Activated naive CD8-positive, alpha-beta T cell treated with anti-CD3 and anti-CD28 coated beads for 36 hours (primary cell): ENCODE measurements around the gene ABCC1. TPM values are rescaled to one million over a fixed set of nuclear protein-coding genes. Genes with fewer than 3 reads are reported as not detected.

ENCODE experiments used
- DNase-seq: peaks from one replicate; pipeline ENCODE4 v3.0.0; 2021
- H3K27ac Mint-ChIP-seq: one replicate; pipeline ENCODE4 v1.8.0; 2022; ENCODE audit warnings: mild to moderate bottlenecking, moderate library complexity, mixed read lengths
- H3K27me3 Mint-ChIP-seq: one replicate; pipeline ENCODE4 v1.8.0; 2022; ENCODE audit warnings: mild to moderate bottlenecking, mixed read lengths
- H3K36me3 Mint-ChIP-seq: one replicate; pipeline ENCODE4 v1.8.0; 2021; ENCODE audit warnings: mild to moderate bottlenecking, mixed read lengths
- H3K4me1 Mint-ChIP-seq: one replicate; pipeline ENCODE4 v1.8.0; 2021; ENCODE audit warnings: mixed read lengths
- H3K4me3 Mint-ChIP-seq: one replicate; pipeline ENCODE4 v1.8.0; 2022; ENCODE audit warnings: mild to moderate bottlenecking, moderate library complexity, mixed read lengths
- H3K9me3 Mint-ChIP-seq: one replicate; pipeline ENCODE4 v1.8.0; 2022; ENCODE audit warnings: mixed read lengths
- total RNA-seq, 2 experiments: library from RNA; stranded (reverse); gene quantifications; one replicate each; pipeline ENCODE4 v1.2.3, GENCODE V29; 2021

Gene ABCC1
- total RNA-seq, 2 experiments from 2014 or later: 57.0 to 61.9 TPM

- Mint-ChIP-seq H3K27ac (no peak overlapping the region), H3K4me1 (no peaks in the 10 kb centered on the region), H3K36me3 (peaks cover 25% of the 10 kb centered on the region), H3K27me3 (no peaks in the 10 kb centered on the region), H3K9me3 (no peaks in the 10 kb centered on the region), H3K4me3 (no peak overlapping the region)
- no peak for DNase-seq
These were observed 181.8 kb downstream of the ABCC1 start for GRCh38 chr16:16131204-16131603.

- no peak overlapping the region for H3K27ac Mint-ChIP-seq
- no peaks in the 10 kb centered on the region for H3K4me1 Mint-ChIP-seq
- H3K9me3 Mint-ChIP-seq: no peaks in the 10 kb centered on the region
- peaks cover 25% of the 10 kb centered on the region for H3K36me3 Mint-ChIP-seq
- no peak overlapping the region for H3K4me3 Mint-ChIP-seq
- H3K27me3 Mint-ChIP-seq: no peaks in the 10 kb centered on the region
- no peak for DNase-seq
These were observed 182.2 kb downstream of the ABCC1 start for GRCh38 chr16:16131659-16132058.

GRCh38 chr16:16133943-16134604, 184.7 kb downstream of the ABCC1 start:
- H3K4me3 Mint-ChIP-seq: no peak overlapping the region
- no peaks in the 10 kb centered on the region for H3K4me1 Mint-ChIP-seq
- H3K27ac Mint-ChIP-seq: no peak overlapping the region
- H3K27me3 Mint-ChIP-seq: no peaks in the 10 kb centered on the region
- no peaks in the 10 kb centered on the region for H3K9me3 Mint-ChIP-seq
- peaks cover 22% of the 10 kb centered on the region for H3K36me3 Mint-ChIP-seq
- DNase-seq: no peak

GRCh38 chr16:16136588-16136987, 187.2 kb downstream of the ABCC1 start:
- DNase-seq: no peak
- no peak overlapping the region for H3K4me3 Mint-ChIP-seq
- no peaks in the 10 kb centered on the region for H3K9me3 Mint-ChIP-seq
- peaks cover 24% of the 10 kb centered on the region for H3K36me3 Mint-ChIP-seq
- no peaks in the 10 kb centered on the region for H3K4me1 Mint-ChIP-seq
- H3K27ac Mint-ChIP-seq: no peak overlapping the region
- no peaks in the 10 kb centered on the region for H3K27me3 Mint-ChIP-seq

- Mint-ChIP-seq H3K4me3 (no peak overlapping the region), H3K36me3 (peaks cover 22% of the 10 kb centered on the region), H3K9me3 (no peaks in the 10 kb centered on the region), H3K4me1 (no peaks in the 10 kb centered on the region), H3K27me3 (no peaks in the 10 kb centered on the region), H3K27ac (no peak overlapping the region)
- DNase-seq: no peak
These were observed 187.7 kb downstream of the ABCC1 start for GRCh38 chr16:16137110-16137509.

- no peak for DNase-seq
These were observed 188.7 kb downstream of the ABCC1 start for GRCh38 chr16:16138034-16138635.

GRCh38 chr16:16139061-16139460, 189.6 kb downstream of the ABCC1 start:
- no peak overlapping the region for H3K4me3 Mint-ChIP-seq
- no peaks in the 10 kb centered on the region for H3K9me3 Mint-ChIP-seq
- peaks cover under 1% of the 10 kb centered on the region for H3K4me1 Mint-ChIP-seq
- H3K27ac Mint-ChIP-seq: no peak overlapping the region
- no peak for DNase-seq
- peaks cover 22% of the 10 kb centered on the region for H3K36me3 Mint-ChIP-seq
- no peaks in the 10 kb centered on the region for H3K27me3 Mint-ChIP-seq

More at GRCh38 chr16:16138034-16138635, 188.7 kb downstream of the ABCC1 start:
- Mint-ChIP-seq H3K36me3 (peaks cover 24% of the 10 kb centered on the region), H3K27me3 (no peaks in the 10 kb centered on the region), H3K9me3 (no peaks in the 10 kb centered on the region), H3K4me3 (no peak overlapping the region), H3K27ac (no peak overlapping the region), H3K4me1 (no peaks in the 10 kb centered on the region)

- no peak overlapping the region for H3K4me3 Mint-ChIP-seq
- no peak overlapping the region for H3K27ac Mint-ChIP-seq
- no peak for DNase-seq
- H3K4me1 Mint-ChIP-seq: peaks cover 5% of the 10 kb centered on the region
- H3K9me3 Mint-ChIP-seq: no peaks in the 10 kb centered on the region
- H3K36me3 Mint-ChIP-seq: peaks cover 20% of the 10 kb centered on the region
- no peaks in the 10 kb centered on the region for H3K27me3 Mint-ChIP-seq
These were observed 190.4 kb downstream of the ABCC1 start for GRCh38 chr16:16139806-16140205.

- Mint-ChIP-seq H3K9me3 (no peaks in the 10 kb centered on the region), H3K27ac (no peak overlapping the region), H3K4me1 (peaks cover 5% of the 10 kb centered on the region), H3K36me3 (peaks cover 17% of the 10 kb centered on the region), H3K4me3 (no peak overlapping the region), H3K27me3 (no peaks in the 10 kb centered on the region)
- no peak for DNase-seq
These were observed 191.1 kb downstream of the ABCC1 start for GRCh38 chr16:16140537-16140936.

- H3K36me3 Mint-ChIP-seq: peaks cover 17% of the 10 kb centered on the region
- H3K27me3 Mint-ChIP-seq: no peaks in the 10 kb centered on the region
- no peaks in the 10 kb centered on the region for H3K9me3 Mint-ChIP-seq
- H3K4me3 Mint-ChIP-seq: no peak overlapping the region
- H3K4me1 Mint-ChIP-seq: peaks cover 5% of the 10 kb centered on the region
- DNase-seq: no peak
- H3K27ac Mint-ChIP-seq: no peak overlapping the region
These were observed 191.7 kb downstream of the ABCC1 start for GRCh38 chr16:16141141-16141540.

- no peak overlapping the region for H3K27ac Mint-ChIP-seq
- peaks cover 17% of the 10 kb centered on the region for H3K36me3 Mint-ChIP-seq
- H3K4me1 Mint-ChIP-seq: peaks cover 5% of the 10 kb centered on the region
- no peaks in the 10 kb centered on the region for H3K27me3 Mint-ChIP-seq
- no peak for DNase-seq
- no peak overlapping the region for H3K4me3 Mint-ChIP-seq
- no peaks in the 10 kb centered on the region for H3K9me3 Mint-ChIP-seq
These were observed 192.5 kb downstream of the ABCC1 start for GRCh38 chr16:16141784-16142396.

- DNase-seq: no peak
These were observed 193.8 kb downstream of the ABCC1 start for GRCh38 chr16:16143038-16143763.

GRCh38 chr16:16143931-16144330, 194.5 kb downstream of the ABCC1 start:
- Mint-ChIP-seq H3K36me3 (peaks cover 14% of the 10 kb centered on the region), H3K27me3 (no peaks in the 10 kb centered on the region), H3K4me1 (peaks cover 5% of the 10 kb centered on the region), H3K27ac (no peak overlapping the region), H3K4me3 (no peak overlapping the region), H3K9me3 (no peaks in the 10 kb centered on the region)
- DNase-seq: no peak

More at GRCh38 chr16:16143038-16143763, 193.8 kb downstream of the ABCC1 start:
- peaks cover 17% of the 10 kb centered on the region for H3K36me3 Mint-ChIP-seq
- H3K27ac Mint-ChIP-seq: no peak overlapping the region
- no peaks in the 10 kb centered on the region for H3K9me3 Mint-ChIP-seq
- H3K4me3 Mint-ChIP-seq: no peak overlapping the region
- peaks cover 5% of the 10 kb centered on the region for H3K4me1 Mint-ChIP-seq
- H3K27me3 Mint-ChIP-seq: no peaks in the 10 kb centered on the region

- H3K36me3 Mint-ChIP-seq: peaks cover 12% of the 10 kb centered on the region
- H3K27ac Mint-ChIP-seq: no peak overlapping the region
These were observed 195.0 kb downstream of the ABCC1 start for GRCh38 chr16:16144416-16144815.

GRCh38 chr16:16145286-16145685, 195.9 kb downstream of the ABCC1 start:
- Mint-ChIP-seq H3K4me1 (peaks cover 5% of the 10 kb centered on the region), H3K4me3 (no peak overlapping the region), H3K27me3 (no peaks in the 10 kb centered on the region), H3K36me3 (peaks cover 6% of the 10 kb centered on the region), H3K27ac (no peak overlapping the region), H3K9me3 (no peaks in the 10 kb centered on the region)
- DNase-seq: no peak

More at GRCh38 chr16:16144416-16144815, 195.0 kb downstream of the ABCC1 start:
- Mint-ChIP-seq H3K4me1 (peaks cover 5% of the 10 kb centered on the region), H3K9me3 (no peaks in the 10 kb centered on the region), H3K27me3 (no peaks in the 10 kb centered on the region), H3K4me3 (no peak overlapping the region)
- DNase-seq: no peak
